K562 (cell line): Measurements from ENCODE around the gene HEXIM1. TPM values are rescaled to one million over a fixed set of nuclear protein-coding genes. Genes with fewer than 3 reads are reported as not detected.

Experiments used
- ATAC-seq: fragments of 200-7000 bp; cut with Tn5 transposase; 3 replicates; pipeline ENCODE4 v1.9.1; 2020; ENCODE audit warnings: moderate library complexity
- BruUV-seq: library from RNA; stranded (reverse); fragments of 400-500 nt; replicated peaks from 2 replicates; lab custom pipeline; 2021; lab: Mats Ljungman, UMichigan
- CTCF ChIA-PET: fragments of 300-600 bp; formaldehyde crosslinking; extraction: SDS; loops from one replicate; lab custom pipeline; 2021; ENCODE audit warnings: low intra/inter-chr PET ratio; lab: Yijun Ruan, JAX
- POLR2A ChIA-PET: fragments of 300-600, 350-650 bp; sonication (Branson Sonifier 250); formaldehyde crosslinking; extraction: SDS; loops from one replicate; lab custom pipeline; 2021; ENCODE audit warnings: antibody characterized with exemption, inconsistent platforms; lab: Yijun Ruan, JAX
- DNase-seq, 4 experiments: peaks; one replicate each; pipeline versions ENCODE4 v3.0.0 to v3.0.0-alpha.2; 2011 to 2018; ENCODE audit warnings: low spot score in 3 of 4, mixed read lengths in 3 of 4; ENCODE audit errors: extremely low read depth in 1 of 4
- FAIRE-seq: peaks from 2 replicates; lab custom pipeline; 2011; peaks lifted over from hg19 to GRCh38; lab: Jason Lieb, UNC
- H2AFZ ChIP-seq: 2 replicates; pipeline ENCODE4 v1.6.0; 2011; ENCODE audit warnings: low read depth, low read length, control low read depth, inconsistent platforms
- H3K27ac ChIP-seq: fragments of 200-600 bp; 3 replicates; pipeline ENCODE4 v1.8.0; 2011; ENCODE audit warnings: low read depth, mild to moderate bottlenecking, control low read depth, inconsistent platforms, low read length, moderate library complexity, mixed read lengths; ENCODE audit errors: extremely low read depth
- H3K27me3 ChIP-seq, 2 experiments: fragments of 300-600 bp in 1 of 2; 2 replicates in 1 of 2; 3 replicates in 1 of 2; pipeline versions ENCODE4 v1.6.0 to v1.8.0; 2011; ENCODE audit warnings: inconsistent platforms in 2 of 2, low read length in 2 of 2, mild to moderate bottlenecking in 1 of 2, mixed read lengths in 1 of 2, moderate library complexity in 1 of 2; ENCODE audit not compliant: control insufficient read depth in 2 of 2, insufficient read depth in 2 of 2
- H3K36me3 ChIP-seq: fragments of 300-600 bp; 3 replicates; pipeline ENCODE4 v1.8.0; 2011; ENCODE audit warnings: mild to moderate bottlenecking, low read length, inconsistent platforms; ENCODE audit not compliant: control insufficient read depth, insufficient read depth
- H3K4me1 ChIP-seq, 2 experiments: fragments of 200-600 bp in 1 of 2; replicated peaks in 1 of 2; 2 replicates in 1 of 2; 3 replicates in 1 of 2; pipeline versions ENCODE4 v1.5.1 to v1.8.0; 2011; ENCODE audit warnings: inconsistent platforms in 2 of 2, low read length in 2 of 2, mild to moderate bottlenecking in 1 of 2, mixed read lengths in 1 of 2, moderate library complexity in 1 of 2; ENCODE audit not compliant: control insufficient read depth in 2 of 2, insufficient read depth in 2 of 2
- H3K4me2 ChIP-seq: 2 replicates; pipeline ENCODE4 v1.6.1; 2011; ENCODE audit warnings: low read length, control low read depth, inconsistent platforms, mixed read lengths; ENCODE audit not compliant: insufficient read depth
- H3K4me3 ChIP-seq: fragments of 200-600 bp; sonication (generic), shearing (Covaris generic); 2 replicates; pipeline ENCODE4 v1.5.1; 2016; ENCODE audit warnings: control low read depth, inconsistent platforms
- H3K79me2 ChIP-seq: fragments of 200-600 bp; 3 replicates; pipeline ENCODE4 v1.8.0; 2011; ENCODE audit warnings: low read length, inconsistent platforms; ENCODE audit not compliant: control insufficient read depth, insufficient read depth
- H3K9ac ChIP-seq, 2 experiments: 2 replicates each; pipeline versions ENCODE4 v1.6.0 to v1.6.1; 2011; ENCODE audit warnings: low read depth in 2 of 2, low read length in 2 of 2, control low read depth in 1 of 2, inconsistent platforms in 1 of 2, mild to moderate bottlenecking in 1 of 2, mixed read lengths in 1 of 2; ENCODE audit not compliant: insufficient read depth in 1 of 2
- H3K9me1 ChIP-seq: one replicate; pipeline ENCODE4 v1.6.0; 2011; ENCODE audit warnings: inconsistent platforms, mild to moderate bottlenecking, low read length, moderate library complexity; ENCODE audit not compliant: control insufficient read depth, insufficient read depth
- H3K9me3 ChIP-seq: replicated peaks from 2 replicates; pipeline ENCODE4 v1.5.1; 2011; ENCODE audit warnings: low read depth, low read length, inconsistent platforms; ENCODE audit not compliant: control insufficient read depth, insufficient read depth
- H4K20me1 ChIP-seq: replicated peaks from 2 replicates; pipeline ENCODE4 v1.6.1; 2011; ENCODE audit warnings: low read length, inconsistent platforms, mixed read lengths; ENCODE audit not compliant: control insufficient read depth, insufficient read depth
- HDAC6 ChIP-seq: IDR thresholded peaks from 2 replicates; pipeline ENCODE4 v1.6.1; 2012; ENCODE audit warnings: low read depth, mild to moderate bottlenecking, control low read depth, inconsistent platforms, low read length, moderate library complexity
- HDAC8 ChIP-seq: fragments of 450-650 bp; IDR thresholded peaks from 2 replicates; pipeline ENCODE4 v1.6.1; 2016; ENCODE audit warnings: mild to moderate bottlenecking, missing genetic modification characterization, moderate library complexity, missing compliant biosample characterization
- MEF2A ChIP-seq: IDR thresholded peaks from 2 replicates; pipeline ENCODE4 v1.6.1; 2011; ENCODE audit warnings: low read depth, mild to moderate bottlenecking, low read length, moderate library complexity; ENCODE audit not compliant: control insufficient read depth
- POLR2G ChIP-seq: fragments of 200-400 bp; formaldehyde crosslinking; IDR thresholded peaks from 2 replicates; pipeline ENCODE4 v1.6.1; 2017; ENCODE audit warnings: low read depth, mild to moderate bottlenecking, antibody characterized with exemption, low read length, moderate library complexity
- WGBS: fragments of 100-300 bp; shearing (Covaris generic); methylation state at CpG from one replicate; pipeline ENCODE4 v1.1.6; 2016; ENCODE audit warnings: low coverage, mixed read lengths; ENCODE audit not compliant: insufficient coverage; ENCODE audit errors: missing lambda C conversion rate; 5-methylcytosine and 5-hydroxymethylcytosine counted together
- in situ Hi-C: fragments of 300-500 bp; cut with MboI; formaldehyde crosslinking; loops from 4 replicates; pipeline ENCODE4 v1.15.0; 2018; ENCODE audit warnings: inconsistent platforms, mixed read lengths
- intact Hi-C: fragments of 100-400 bp; cut with micrococcal nuclease; formaldehyde crosslinking; loops from 2 replicates; pipeline ENCODE4 v1.14.2; 2022
- polyA plus RNA-seq, 8 experiments: library from polyadenylated mRNA; depleted of rRNA in 4 of 8; stranded (reverse) in 5 of 8; unstranded in 3 of 8; fragments of >200 nt; fragmentation: Nextera tagmentation in 2 of 8; fragmentation: Illumina TruSeq in 1 of 8; extraction: Ambion mirVana in 2 of 8; extraction: Trizol in 1 of 8; gene quantifications; 2 replicates each; pipeline versions ENCODE4 v1.2.1 to v1.2.3, GENCODE V29; 2011 to 2014; ENCODE audit warnings: inconsistent platforms in 1 of 8, missing spikeins in 1 of 8
- total RNA-seq, 7 experiments: library from RNA; depleted of rRNA in 6 of 7; stranded (reverse); fragments of >200 nt in 6 of 7; fragmentation: Illumina TruSeq in 2 of 7; extraction: Trizol in 2 of 7; gene quantifications; 2 replicates each; pipeline versions ENCODE4 v1.2.1 to v1.2.3, GENCODE V29; 2011 to 2021; ENCODE audit warnings: low replicate concordance in 1 of 7

The HEXIM1 gene
- total and polyA plus RNA-seq, 9 of the 15 experiments (the other 6 are each of a cell fraction or from before 2014, with no cell fraction given) = 1.4 to 28.3 (median 9.1) TPM

GRCh38 chr17:45112559-45113423, 35.5 kb upstream of the HEXIM1 start:
- H3K4me2 ChIP-seq = no peak overlapping the region
- 83% methylated on average over 23 of the region's 23 CpGs for WGBS
- in situ Hi-C loops (no loop called here), intact Hi-C loops (no loop called here)
- H3K9me3 ChIP-seq = no peaks in the 10 kb centered on the region
- TF ChIP-seq POLR2G = peak; percentile 32; the same call in 1 of the 2 replicates
- no peak for TF ChIP-seq MEF2A
- TF ChIP-seq HDAC6 = no peak
- no peak for TF ChIP-seq HDAC8 (tag)
- POLR2A ChIA-PET = interaction anchor here (0.5 to 1.2 kb wide), 4 partner anchors 10 to 42 kb away, joined by 3 to 5 read pairs (median 3); partner anchors contain the start of gene HEXIM1
- H3K9ac ChIP-seq = no peak overlapping the region; a peak in 1 of 4 replicates
- H3K4me3 ChIP-seq = no peak overlapping the region
- FAIRE-seq = no peak
- H4K20me1 ChIP-seq = peaks cover 8% of the 10 kb centered on the region; the same call in 1 of the 2 replicates
- DNase-seq = no peak
- peaks cover 0 to 25% of the 10 kb centered on the region in 2 experiments; a peak in 3 of 5 replicates for H3K4me1 ChIP-seq
- ATAC-seq = no peak
- H2AFZ ChIP-seq = no peak overlapping the region
- H3K36me3 ChIP-seq = peaks cover 14% of the 10 kb centered on the region; the same call in 2 of the 3 replicates
- H3K27me3 ChIP-seq = no peaks in the 10 kb centered on the region
- no TSS peak for BruUV-seq
- CTCF ChIA-PET = interaction anchor here (1.0 kb wide), 1 partner anchor 20 kb away, joined by 3 read pairs; no protein-coding TSS in a partner anchor
- H3K79me2 ChIP-seq = no peaks in the 10 kb centered on the region
- H3K27ac ChIP-seq = no peak overlapping the region
- H3K9me1 ChIP-seq = no peaks in the 10 kb centered on the region
